Activated T-cell treated with anti-CD3 and anti-CD28 coated beads, Interleukin-2, amount 50 U/mL, for 4 hours (primary cell): ENCODE measurements around the gene NLGN4Y. TPM values are rescaled to one million over a fixed set of nuclear protein-coding genes. Genes with fewer than 3 reads are reported as not detected.
"Not testable (repeated sequence)": the region's sequence is repeated elsewhere in the genome, so short reads cannot be mapped to it uniquely, and the experiment has no call there.

Source experiments
- ATAC-seq, 2 donors: fragments of 200-7000 bp; cut with Tn5 transposase; one replicate each; pipeline ENCODE4 v1.10.0; 2021
- DNase-seq: peaks from one replicate; pipeline ENCODE4 v3.0.0-alpha.2; 2020
- H3K27me3 Mint-ChIP-seq: one replicate; pipeline ENCODE4 v1.8.0; 2021; ENCODE audit warnings: low read depth, mixed read lengths
- H3K36me3 Mint-ChIP-seq: one replicate; pipeline ENCODE4 v1.8.0; 2022; ENCODE audit warnings: mixed read lengths; ENCODE audit not compliant: insufficient read depth
- H3K4me1 Mint-ChIP-seq: one replicate; pipeline ENCODE4 v1.8.0; 2021; ENCODE audit warnings: low read depth, mixed read lengths
- H3K4me3 Mint-ChIP-seq: one replicate; pipeline ENCODE4 v1.8.0; 2021; ENCODE audit warnings: mild to moderate bottlenecking, moderate library complexity, mixed read lengths
- H3K9me3 Mint-ChIP-seq: one replicate; pipeline ENCODE4 v1.8.0; 2021; ENCODE audit warnings: mixed read lengths
- total RNA-seq, 3 donors: library from RNA; stranded (reverse); gene quantifications; one replicate each; pipeline ENCODE4 v1.2.1, GENCODE V29; 2021

NLGN4Y gene
- total RNA-seq, 3 donors from 2014 or later: 0.11 to 2.1 (median 2.0) TPM

DNA sequence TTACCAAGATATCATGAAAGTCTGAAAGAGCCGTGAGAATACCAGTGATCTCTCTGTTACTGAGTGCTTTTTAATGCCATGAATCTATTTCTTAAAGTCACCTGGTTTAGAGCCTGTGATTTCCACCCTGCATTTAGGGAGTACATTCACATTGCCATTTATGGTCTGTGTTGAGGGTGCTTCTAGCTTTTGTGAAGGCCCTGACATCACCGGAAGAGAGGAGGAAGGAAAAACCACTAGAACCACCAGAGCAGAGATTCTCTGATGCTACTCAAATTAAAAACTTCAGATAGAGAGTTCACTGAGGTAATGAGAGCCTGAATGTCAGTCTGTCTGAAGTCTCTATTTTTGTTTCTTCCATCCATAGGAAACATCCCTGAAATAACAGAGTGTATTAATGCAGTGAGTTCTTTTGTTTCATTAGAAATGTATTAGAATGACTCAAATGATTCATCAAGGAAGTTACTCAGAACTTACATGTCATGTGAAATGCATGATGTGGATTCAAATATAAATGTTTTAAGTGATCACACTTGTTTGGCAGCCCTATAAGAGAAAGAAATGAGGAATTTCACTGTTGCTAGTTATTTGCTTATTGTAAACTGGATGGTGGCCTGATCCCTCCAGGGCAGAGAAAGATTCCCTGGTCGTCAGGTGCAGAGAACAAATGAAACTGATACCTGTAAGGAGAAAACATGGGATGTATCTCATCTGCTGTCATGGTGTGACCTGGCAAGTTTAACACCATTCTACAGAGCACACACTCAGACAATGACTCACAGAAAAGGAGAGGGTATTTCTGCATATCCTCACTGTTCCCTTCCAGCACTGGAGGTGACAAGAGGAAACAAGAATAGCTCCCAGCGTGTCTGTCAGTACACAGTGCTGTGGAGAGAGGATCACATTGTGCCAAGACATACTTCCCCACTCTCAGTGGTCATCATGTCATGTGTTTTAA lies 310.1 kb downstream of the NLGN4Y start:
- no peaks in the 10 kb centered on the region for H3K9me3 Mint-ChIP-seq
- DNase-seq (no peak), ATAC-seq (no peak)
- peaks cover 7% of the 10 kb centered on the region for H3K4me1 Mint-ChIP-seq
- no peaks in the 10 kb centered on the region for H3K27me3 Mint-ChIP-seq
- peaks cover 2% of the 10 kb centered on the region for H3K36me3 Mint-ChIP-seq
- no peak overlapping the region for H3K4me3 Mint-ChIP-seq

DNA sequence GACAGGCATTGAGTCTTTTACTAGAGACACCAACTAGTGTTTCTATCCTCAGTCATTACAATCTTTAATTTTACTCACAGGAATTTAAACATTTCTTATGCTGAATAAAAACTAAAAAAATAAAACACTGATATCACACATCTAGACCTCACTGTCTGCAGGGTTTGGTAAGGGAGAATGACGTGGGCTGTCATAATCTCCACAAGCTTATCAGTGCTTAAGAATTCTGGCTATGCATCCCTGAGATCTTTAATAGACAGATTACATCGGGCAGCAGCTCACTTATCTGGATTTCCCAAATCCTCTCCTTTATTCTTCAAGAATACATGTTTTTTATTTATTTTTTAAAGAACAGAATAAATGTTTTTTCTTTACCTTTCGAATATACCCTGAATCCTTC lies 313.1 kb downstream of the NLGN4Y start:
- no peak for ATAC-seq
- Mint-ChIP-seq H3K36me3 (no peaks in the 10 kb centered on the region), H3K4me3 (no peak overlapping the region), H3K4me1 (peaks cover 7% of the 10 kb centered on the region), H3K9me3 (no peaks in the 10 kb centered on the region), H3K27me3 (no peaks in the 10 kb centered on the region)
- DNase-seq: no peak

DNA sequence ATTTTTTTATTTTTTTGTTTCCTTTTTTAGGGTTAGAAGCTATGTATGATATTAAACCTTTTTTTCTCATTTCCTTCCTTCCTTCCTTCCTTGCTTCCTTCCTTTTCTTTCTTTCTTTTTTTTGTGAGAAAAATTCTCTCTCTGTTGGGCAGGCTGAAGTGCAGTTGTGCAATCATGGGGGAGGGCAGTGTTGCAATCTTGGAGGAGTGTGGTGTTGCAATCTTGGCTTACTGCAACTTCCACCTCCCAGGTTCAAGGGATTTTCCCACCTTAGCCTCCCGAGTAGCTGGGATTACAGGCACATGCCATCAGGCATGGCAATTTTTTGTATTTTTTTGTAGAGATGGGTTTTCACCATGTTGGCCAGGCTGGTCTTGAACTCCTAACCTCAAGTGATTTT lies 326.4 kb downstream of the NLGN4Y start:
- Mint-ChIP-seq H3K9me3 (no peaks in the 10 kb centered on the region), H3K27me3 (peaks cover 2% of the 10 kb centered on the region), H3K4me3 (no peak overlapping the region), H3K36me3 (no peaks in the 10 kb centered on the region), H3K4me1 (no peaks in the 10 kb centered on the region)
- DNase-seq: no peak
- no peak for ATAC-seq

DNA sequence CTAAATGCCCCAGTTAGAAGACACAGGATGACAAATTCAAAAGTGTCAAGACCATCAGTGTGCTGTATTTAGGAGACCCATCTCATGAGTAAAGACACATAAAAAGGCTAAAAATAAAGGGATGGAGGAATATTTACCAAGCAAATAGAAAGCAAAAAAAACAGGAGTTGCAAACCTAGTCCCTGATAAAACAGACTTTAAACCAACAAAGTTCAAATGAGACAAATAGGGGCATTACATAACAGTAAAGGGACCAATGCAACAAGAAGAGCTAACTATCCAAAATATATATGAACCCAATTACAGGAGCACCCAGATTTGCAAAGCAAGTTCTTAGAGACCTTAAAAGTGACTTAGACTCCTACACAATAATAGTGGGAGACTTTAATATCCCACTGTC lies 336.1 kb downstream of the NLGN4Y start:
- Mint-ChIP-seq H3K9me3 (no peaks in the 10 kb centered on the region), H3K4me3 (no peak overlapping the region), H3K27me3 (peaks cover 2% of the 10 kb centered on the region), H3K36me3 (no peaks in the 10 kb centered on the region), H3K4me1 (no peaks in the 10 kb centered on the region)
- DNase-seq (no peak), ATAC-seq (no peak)

DNA sequence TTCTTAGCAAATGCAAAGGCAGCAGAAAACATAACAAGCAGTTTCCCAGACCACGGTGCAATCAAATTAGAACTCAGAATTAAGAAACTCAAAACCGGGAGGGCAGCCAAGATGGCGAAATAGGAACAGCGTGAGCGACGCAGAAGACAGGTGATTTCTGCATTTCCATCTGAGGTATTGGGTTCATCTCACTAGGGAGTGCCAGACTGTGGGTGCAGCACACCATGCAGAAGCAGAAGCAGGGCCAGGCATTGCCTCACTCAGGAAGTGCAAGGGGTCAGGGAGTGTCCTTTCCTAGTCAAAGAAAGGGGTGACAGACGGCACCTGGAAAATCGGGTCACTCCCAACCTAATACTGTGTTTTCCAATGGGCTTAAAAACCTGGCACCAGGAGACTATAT lies 336.7 kb downstream of the NLGN4Y start:
- not testable (repeated sequence) for H3K9me3 Mint-ChIP-seq, ATAC-seq

DNA sequence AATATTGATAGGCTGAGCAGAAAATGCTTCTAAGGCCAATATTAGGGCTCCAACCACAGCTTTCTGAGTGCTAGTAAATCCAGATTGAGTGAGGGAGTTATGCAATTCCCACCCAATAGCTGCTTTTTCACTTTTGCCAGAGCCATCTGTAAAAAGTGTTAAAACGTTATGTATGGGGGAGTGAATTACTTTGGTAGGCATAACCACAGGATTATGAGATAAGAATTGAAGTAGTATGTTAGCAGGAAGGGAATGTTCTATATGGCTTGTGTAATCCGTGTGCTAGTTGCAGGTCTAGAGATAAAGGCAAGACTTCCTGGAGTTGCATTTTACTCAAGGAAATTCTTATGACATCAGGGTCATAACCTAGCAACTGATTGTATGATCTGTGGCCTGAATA lies 347.6 kb downstream of the NLGN4Y start:
- ATAC-seq: no peak

More for the DNA sequence above, 336.7 kb downstream of the NLGN4Y start:
- H3K4me1 Mint-ChIP-seq, H3K36me3 Mint-ChIP-seq, H3K27me3 Mint-ChIP-seq, DNase-seq, H3K4me3 Mint-ChIP-seq: not testable (repeated sequence)

More for the DNA sequence above, 347.6 kb downstream of the NLGN4Y start:
- no peaks in the 10 kb centered on the region for H3K27me3 Mint-ChIP-seq
- H3K4me1 Mint-ChIP-seq: no peaks in the 10 kb centered on the region
- no peak for DNase-seq
- no peaks in the 10 kb centered on the region for H3K36me3 Mint-ChIP-seq
- H3K4me3 Mint-ChIP-seq: no peak overlapping the region
- peaks cover 8% of the 10 kb centered on the region for H3K9me3 Mint-ChIP-seq
